Right lobe of liver (tissue), 6 donors: ENCODE measurements around the gene YPEL4. TPM values are rescaled to one million over a fixed set of nuclear protein-coding genes. Genes with fewer than 3 reads are reported as not detected.

ENCODE experiments used
- ATAC-seq, 4 donors: fragments of 200-7000 bp; cut with Tn5 transposase; one replicate each; pipeline ENCODE4 v1.9.1; 2020; ENCODE audit warnings: mild to moderate bottlenecking in 4 of 4, moderate library complexity in 4 of 4
- DNase-seq, 3 donors: peaks; one replicate each; pipeline ENCODE4 v3.0.0-alpha.2; 2020
- H3K27ac ChIP-seq, 3 donors: fragments of 200-600 bp; one replicate each; pipeline ENCODE4 v1.8.0; 2022
- H3K27me3 ChIP-seq, 2 donors: fragments of 200-600 bp; one replicate each; pipeline ENCODE4 v1.8.0; 2022
- H3K36me3 ChIP-seq, 4 donors: fragments of 200-600 bp; sonication (generic) in 1 of 4; one replicate each; pipeline versions ENCODE4 v1.5.1 to v1.8.0; 2017 to 2022; ENCODE audit warnings: control low read depth in 1 of 4
- H3K4me1 ChIP-seq, 4 donors: fragments of 200-600 bp; sonication (generic) in 1 of 4; one replicate each; pipeline versions ENCODE4 v1.5.1 to v1.8.0; 2017 to 2022; ENCODE audit warnings: control low read depth in 1 of 4
- H3K4me3 ChIP-seq, 3 donors: fragments of 200-600 bp; one replicate each; pipeline ENCODE4 v1.8.0; 2022
- H3K9me3 ChIP-seq, 4 donors: fragments of 200-600 bp; sonication (generic) in 1 of 4; one replicate each; pipeline versions ENCODE4 v1.5.1 to v1.8.0; 2017 to 2022; ENCODE audit warnings: control low read depth in 1 of 4
- POLR2A ChIP-seq: fragments of 450-650 bp; IDR thresholded peaks from one replicate; pipeline ENCODE4 v1.6.1; 2017; ENCODE audit warnings: antibody characterized with exemption, mild to moderate bottlenecking
- WGBS: methylation state at CpG from one replicate; pipeline ENCODE4 v1.1.6; 2018; ENCODE audit warnings: low coverage, low lambda C conversion rate; ENCODE audit not compliant: insufficient coverage; ENCODE audit errors: missing lambda C conversion rate; 5-methylcytosine and 5-hydroxymethylcytosine counted together
- intact Hi-C, 2 donors: fragments of 100-400 bp; cut with DNase I; formaldehyde crosslinking; loops; one replicate each; pipeline versions ENCODE4 v1.11.2 to v1.14.1; 2022
- total RNA-seq, 6 experiments: library from RNA; depleted of rRNA in 2 of 6; stranded (reverse); fragments of >200 nt in 2 of 6; fragmentation: NEBNext Ultra II Directional in 3 of 6; extraction: Animal tissue kit (Norgen Biotek cat#: 25700) in 3 of 6; gene quantifications; one replicate each; pipeline versions ENCODE4 v1.1.0 to v1.2.4, GENCODE V29; 2016 to 2023
- TF ChIP-seq, protein P1 (sequence below), 4 donors: fragments of 200-600 bp in 3 of 4; fragments of 450-650 bp in 1 of 4; IDR thresholded peaks; one replicate each; pipeline versions ENCODE4 v1.5.1 to v1.8.0; 2016 to 2022; ENCODE audit warnings: antibody characterized with exemption in 4 of 4, mild to moderate bottlenecking in 2 of 4
- donor health status: DM: no; HTN: yes; CAD: no.
- donor health status: DM: no; HTN: no; CAD: no.
- donor health status: DM: no; HTN: no; CAD: no.
- donor health status: DM: no; HTN: yes; CAD: no.
- donor health status: DM: no; HTN: yes; CAD: no.

Gene YPEL4
- total RNA-seq, 6 experiments from 2014 or later, result 0.06 to 0.84 (median 0.30) TPM; not detected in 2

DNA sequence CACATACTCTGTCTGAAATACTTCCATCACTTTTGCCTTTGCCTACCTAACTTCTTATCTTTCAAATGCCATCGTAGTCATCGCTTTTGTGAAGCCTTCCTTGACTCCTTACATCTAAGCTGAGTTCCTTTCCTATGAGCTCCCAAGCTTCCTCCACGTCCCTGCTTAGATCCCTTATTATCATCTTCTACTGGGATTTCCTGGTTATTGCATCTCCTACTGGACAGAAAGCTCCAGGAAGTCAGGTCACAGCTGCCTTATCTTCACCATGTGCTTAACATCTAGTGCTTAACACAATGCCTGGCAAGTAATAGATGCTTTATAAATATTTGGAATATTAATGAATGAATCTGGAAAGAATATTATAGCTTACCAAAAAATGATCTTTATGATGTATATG lies 5.9 kb downstream of the YPEL4 start:
- no peak for TF ChIP-seq POLR2A
- TF ChIP-seq, protein P1, sequence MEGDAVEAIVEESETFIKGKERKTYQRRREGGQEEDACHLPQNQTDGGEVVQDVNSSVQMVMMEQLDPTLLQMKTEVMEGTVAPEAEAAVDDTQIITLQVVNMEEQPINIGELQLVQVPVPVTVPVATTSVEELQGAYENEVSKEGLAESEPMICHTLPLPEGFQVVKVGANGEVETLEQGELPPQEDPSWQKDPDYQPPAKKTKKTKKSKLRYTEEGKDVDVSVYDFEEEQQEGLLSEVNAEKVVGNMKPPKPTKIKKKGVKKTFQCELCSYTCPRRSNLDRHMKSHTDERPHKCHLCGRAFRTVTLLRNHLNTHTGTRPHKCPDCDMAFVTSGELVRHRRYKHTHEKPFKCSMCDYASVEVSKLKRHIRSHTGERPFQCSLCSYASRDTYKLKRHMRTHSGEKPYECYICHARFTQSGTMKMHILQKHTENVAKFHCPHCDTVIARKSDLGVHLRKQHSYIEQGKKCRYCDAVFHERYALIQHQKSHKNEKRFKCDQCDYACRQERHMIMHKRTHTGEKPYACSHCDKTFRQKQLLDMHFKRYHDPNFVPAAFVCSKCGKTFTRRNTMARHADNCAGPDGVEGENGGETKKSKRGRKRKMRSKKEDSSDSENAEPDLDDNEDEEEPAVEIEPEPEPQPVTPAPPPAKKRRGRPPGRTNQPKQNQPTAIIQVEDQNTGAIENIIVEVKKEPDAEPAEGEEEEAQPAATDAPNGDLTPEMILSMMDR (IDR thresholded peaks at IDR 0.05), result no peak
- DNase-seq (no peak), ATAC-seq (no peak)
- Histone ChIP-seq H3K27ac (no peak overlapping the region), H3K9me3 (no peaks in the 10 kb centered on the region), H3K4me1 (peaks cover 0 to 38% (median 8%) of the 10 kb centered on the region in 4 donors), H3K27me3 (peaks cover 0 to 11% of the 10 kb centered on the region in 2 donors), H3K4me3 (no peak overlapping the region), H3K36me3 (no peaks in the 10 kb centered on the region)
- intact Hi-C loops, result loop anchor here (5.0 to 10.0 kb wide), 3 partner anchors 77 to 299 kb away; partner anchors contain the start of genes RTN4RL2 (in 1 of the 2) and UBE2L6 (in 1 of the 2)
- 65% methylated on average over 3 of the region's 3 CpGs for WGBS

DNA sequence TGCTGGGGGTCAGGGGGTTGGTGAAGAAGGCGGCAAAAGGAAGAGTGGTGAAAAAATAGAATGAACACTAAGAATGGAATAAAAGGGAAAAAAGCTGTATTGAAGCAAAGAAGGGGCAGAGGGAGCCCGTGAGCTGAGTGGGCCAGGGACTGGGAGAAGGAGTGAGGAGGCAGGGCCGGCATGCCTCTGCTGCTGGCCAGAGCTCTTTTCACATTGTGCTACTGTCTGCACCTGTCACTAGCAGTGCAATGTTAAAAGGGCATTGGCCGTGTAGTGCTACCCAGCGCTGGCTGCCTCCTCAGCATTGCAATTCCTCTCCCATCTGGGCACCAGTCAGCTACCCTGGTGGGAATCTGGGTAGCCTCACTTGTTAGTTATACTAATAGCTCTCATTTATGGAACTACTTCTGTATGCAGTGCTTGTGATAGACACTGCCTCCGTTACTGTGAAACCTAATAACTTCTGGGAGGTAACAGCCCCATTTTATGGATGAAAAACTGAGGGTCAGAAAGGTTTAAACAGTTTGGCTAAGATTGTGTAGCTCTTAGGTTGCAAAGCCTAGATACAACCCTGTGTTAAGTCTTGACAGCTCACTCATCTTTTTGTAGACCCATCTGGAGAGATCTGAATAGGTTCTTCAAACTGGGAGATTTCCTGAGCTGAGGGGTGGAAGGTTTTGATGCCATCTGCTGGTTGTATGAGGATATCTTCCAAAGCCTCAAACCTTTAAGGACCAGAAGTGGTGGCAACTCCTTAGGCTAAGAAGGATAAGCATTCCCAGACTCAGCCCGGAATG lies 8.5 kb downstream of the YPEL4 start:
- no peak for TF ChIP-seq POLR2A
- TF ChIP-seq, protein P1 (IDR thresholded peaks at IDR 0.05), result peak; percentile 46 to 57 (median 55)
- no peaks in the 10 kb centered on the region for H3K9me3 ChIP-seq
- H3K36me3 ChIP-seq, result no peaks in the 10 kb centered on the region
- H3K4me3 ChIP-seq, result no peak overlapping the region
- peaks cover 0 to 33% (median 8%) of the 10 kb centered on the region in 4 donors for H3K4me1 ChIP-seq
- peak; percentile 51 to 65 (median 61) for ATAC-seq
- intact Hi-C loops, result loop anchor here (5.0 to 10.0 kb wide), 3 partner anchors 74 to 296 kb away; partner anchors contain the start of genes RTN4RL2 (in 1 of the 2) and UBE2L6 (in 1 of the 2)
- H3K27me3 ChIP-seq, result peaks cover 0 to 2% of the 10 kb centered on the region in 2 donors
- peak overlapping the region in 1 of 3 donors; percentile 53 for H3K27ac ChIP-seq
- WGBS, result 36% methylated on average over 5 of the region's 7 CpGs
- peak in 1 of 3 donors; percentile 51 for DNase-seq

DNA sequence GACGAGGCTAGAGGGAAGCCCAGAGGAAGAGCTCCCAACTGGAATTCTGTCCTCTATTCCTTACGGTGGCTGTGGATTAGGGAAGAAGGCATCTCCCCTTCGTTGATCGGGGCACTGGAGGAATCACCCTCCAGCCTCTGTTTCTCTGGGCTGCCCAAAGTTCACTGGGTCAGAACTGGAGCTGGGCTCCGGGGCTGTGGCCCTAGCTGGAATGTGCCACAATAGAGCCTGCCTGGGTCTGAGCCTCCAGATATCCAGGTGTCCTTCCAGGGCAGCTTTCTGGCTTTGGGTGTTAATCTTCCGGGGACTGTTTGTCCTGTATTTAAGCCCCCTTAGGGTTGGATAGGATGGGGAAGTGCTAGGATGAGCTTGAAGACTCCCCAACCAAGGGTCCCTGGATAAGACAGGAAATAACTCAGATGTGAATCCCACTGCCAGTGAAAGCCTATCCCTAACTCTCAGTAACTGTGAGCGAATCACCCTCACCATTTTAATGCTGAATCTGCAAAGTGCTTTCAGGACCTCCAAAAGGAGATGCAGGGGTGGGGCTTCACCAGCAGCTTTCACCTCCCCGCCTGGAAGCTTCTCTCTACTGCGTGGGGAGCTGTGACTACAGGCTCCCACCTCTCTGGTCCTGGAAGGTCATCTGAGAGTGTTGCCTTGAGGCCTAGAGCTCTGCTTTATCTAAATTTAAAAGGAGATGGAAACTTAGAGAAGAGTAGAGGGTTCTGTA lies 9.5 kb downstream of the YPEL4 start:
- H3K36me3 ChIP-seq, result no peaks in the 10 kb centered on the region
- DNase-seq (no peak), ATAC-seq (peak in 3 of 4 donors; percentile 6 to 31 (median 16))
- H3K27ac ChIP-seq, result peak overlapping the region in 2 of 3 donors; percentile 47 to 53
- H3K27me3 ChIP-seq, result no peaks in the 10 kb centered on the region
- WGBS, result 69% methylated on average over 5 of the region's 9 CpGs
- no peak for TF ChIP-seq POLR2A
- TF ChIP-seq, protein P1 (IDR thresholded peaks at IDR 0.05), result no peak
- peak overlapping the region in 2 of 3 donors; percentile 59 to 64 for H3K4me3 ChIP-seq
- peaks cover 0 to 33% (median 8%) of the 10 kb centered on the region in 4 donors for H3K4me1 ChIP-seq
- H3K9me3 ChIP-seq, result no peaks in the 10 kb centered on the region
- intact Hi-C loops, result loop anchor here (5.0 to 10.0 kb wide), 3 partner anchors 73 to 295 kb away; partner anchors contain the start of genes RTN4RL2 (in 1 of the 2) and UBE2L6 (in 1 of the 2)

DNA sequence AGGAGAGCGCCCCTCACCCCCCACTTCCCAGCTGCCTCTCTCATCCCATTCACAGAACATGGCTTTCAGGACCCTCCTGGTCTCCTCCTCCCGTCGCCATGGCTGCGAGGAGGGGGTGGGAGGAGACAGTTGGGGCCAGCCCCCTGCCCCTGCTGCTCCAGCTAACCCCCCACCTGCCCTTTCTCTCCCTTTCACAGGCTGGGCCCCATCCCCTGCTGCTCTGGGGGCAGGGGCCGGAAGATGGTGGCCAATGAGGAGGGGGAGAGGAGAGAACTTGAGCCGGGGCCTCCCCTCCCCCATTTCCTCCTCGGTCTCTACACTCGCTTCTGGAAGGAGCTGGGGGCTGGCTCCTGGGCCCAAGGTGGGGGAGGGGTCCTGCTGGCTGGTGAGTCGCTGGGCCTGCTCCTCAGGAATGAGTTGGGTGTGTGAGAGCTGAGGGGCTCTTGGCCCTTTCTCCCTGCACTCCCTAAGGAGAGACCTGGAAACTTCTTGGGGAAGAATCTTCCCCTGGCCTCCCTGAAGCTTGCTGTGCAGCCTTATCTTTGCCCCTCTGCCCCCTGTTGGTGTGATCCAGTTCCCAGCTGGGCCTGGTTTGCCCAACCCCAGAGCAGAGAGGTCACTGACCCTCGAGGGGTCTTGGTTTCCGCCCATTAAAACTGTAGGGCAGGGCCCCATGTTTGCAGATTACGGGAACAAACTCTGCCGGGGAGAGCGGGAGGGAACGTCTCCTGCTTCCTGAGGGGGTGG lies 10.2 kb downstream of the YPEL4 start:
- TF ChIP-seq, protein P1 (IDR thresholded peaks at IDR 0.05), result peak in 1 of 4 donors; percentile 5
- TF ChIP-seq POLR2A, result no peak
- Histone ChIP-seq H3K9me3 (no peaks in the 10 kb centered on the region), H3K27me3 (no peaks in the 10 kb centered on the region), H3K4me3 (peak overlapping the region; percentile 51 to 64 (median 59)), H3K36me3 (no peaks in the 10 kb centered on the region), H3K4me1 (peaks cover 0 to 26% (median 8%) of the 10 kb centered on the region in 4 donors), H3K27ac (peak overlapping the region; percentile 10 to 53 (median 47))
- intact Hi-C loops, result loop anchor here (5.0 to 10.0 kb wide), 3 partner anchors 72 to 295 kb away; partner anchors contain the start of genes RTN4RL2 (in 1 of the 2) and UBE2L6 (in 1 of the 2)
- ATAC-seq (peak; percentile 32 to 56 (median 48)), DNase-seq (peak in 2 of 3 donors; percentile 51 to 60)
- WGBS, result 14% methylated on average over 11 of the region's 15 CpGs
